ENCODE results near the gene PSAP. TPM values are rescaled to one million over a fixed set of nuclear protein-coding genes. Genes with fewer than 3 reads are reported as not detected.
"Not testable (repeated sequence)": the region's sequence is repeated elsewhere in the genome, so short reads cannot be mapped to it uniquely, and the experiment has no call there.

Gene PSAP
- total RNA-seq, 1 donor from 2014 or later = 1,672 TPM

DNA sequence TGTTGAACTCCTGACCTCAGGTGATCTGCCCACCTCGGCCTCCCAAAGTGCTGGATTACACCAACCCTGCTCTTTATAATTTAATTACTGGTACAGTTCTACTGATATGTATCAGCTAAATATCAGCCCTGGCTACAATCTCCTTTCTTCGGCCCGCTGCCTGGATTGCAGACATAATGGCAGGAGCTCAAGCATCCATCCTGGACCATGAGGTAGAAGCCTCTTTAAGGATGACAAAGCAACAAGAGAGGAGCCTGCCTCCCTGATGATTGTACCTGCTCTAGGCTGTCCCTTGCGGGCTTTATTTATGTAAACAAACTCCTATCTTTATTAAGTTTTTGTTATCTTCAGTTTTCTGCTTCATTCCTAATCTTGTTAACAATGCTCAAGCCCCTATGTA lies 5.6 kb upstream of the PSAP start:
- TF ChIP-seq, protein P1, sequence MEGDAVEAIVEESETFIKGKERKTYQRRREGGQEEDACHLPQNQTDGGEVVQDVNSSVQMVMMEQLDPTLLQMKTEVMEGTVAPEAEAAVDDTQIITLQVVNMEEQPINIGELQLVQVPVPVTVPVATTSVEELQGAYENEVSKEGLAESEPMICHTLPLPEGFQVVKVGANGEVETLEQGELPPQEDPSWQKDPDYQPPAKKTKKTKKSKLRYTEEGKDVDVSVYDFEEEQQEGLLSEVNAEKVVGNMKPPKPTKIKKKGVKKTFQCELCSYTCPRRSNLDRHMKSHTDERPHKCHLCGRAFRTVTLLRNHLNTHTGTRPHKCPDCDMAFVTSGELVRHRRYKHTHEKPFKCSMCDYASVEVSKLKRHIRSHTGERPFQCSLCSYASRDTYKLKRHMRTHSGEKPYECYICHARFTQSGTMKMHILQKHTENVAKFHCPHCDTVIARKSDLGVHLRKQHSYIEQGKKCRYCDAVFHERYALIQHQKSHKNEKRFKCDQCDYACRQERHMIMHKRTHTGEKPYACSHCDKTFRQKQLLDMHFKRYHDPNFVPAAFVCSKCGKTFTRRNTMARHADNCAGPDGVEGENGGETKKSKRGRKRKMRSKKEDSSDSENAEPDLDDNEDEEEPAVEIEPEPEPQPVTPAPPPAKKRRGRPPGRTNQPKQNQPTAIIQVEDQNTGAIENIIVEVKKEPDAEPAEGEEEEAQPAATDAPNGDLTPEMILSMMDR (IDR thresholded peaks at IDR 0.05; ENCODE audit: borderline replicate concordance) = no peak
- no peak for DNase-seq
- Histone ChIP-seq H3K4me1 (peaks cover 29% of the 10 kb centered on the region), H3K27ac (replicated peaks) (no peak overlapping the region), H3K36me3 (no peaks in the 10 kb centered on the region), H3K4me3 (no peak overlapping the region), H3K27me3 (ENCODE audit: low read depth) (no peaks in the 10 kb centered on the region), H3K9me3 (replicated peaks) (no peaks in the 10 kb centered on the region)
- intact Hi-C loops (cut with micrococcal nuclease) = no loop called here

GRCh38 chr10:71854031-71854430 lies 3.0 kb upstream of the PSAP start:
- H3K4me3 ChIP-seq = no peak overlapping the region
- intact Hi-C loops (cut with micrococcal nuclease) = no loop called here
- H3K9me3 ChIP-seq (replicated peaks) = no peaks in the 10 kb centered on the region
- DNase-seq = no peak
- no peak overlapping the region for H3K27ac ChIP-seq (replicated peaks)
- TF ChIP-seq, protein P1 (IDR thresholded peaks at IDR 0.05; ENCODE audit: borderline replicate concordance) = no peak
- H3K4me1 ChIP-seq = peaks cover 28% of the 10 kb centered on the region
- H3K36me3 ChIP-seq = no peaks in the 10 kb centered on the region
- H3K27me3 ChIP-seq (ENCODE audit: low read depth) = no peaks in the 10 kb centered on the region

DNA sequence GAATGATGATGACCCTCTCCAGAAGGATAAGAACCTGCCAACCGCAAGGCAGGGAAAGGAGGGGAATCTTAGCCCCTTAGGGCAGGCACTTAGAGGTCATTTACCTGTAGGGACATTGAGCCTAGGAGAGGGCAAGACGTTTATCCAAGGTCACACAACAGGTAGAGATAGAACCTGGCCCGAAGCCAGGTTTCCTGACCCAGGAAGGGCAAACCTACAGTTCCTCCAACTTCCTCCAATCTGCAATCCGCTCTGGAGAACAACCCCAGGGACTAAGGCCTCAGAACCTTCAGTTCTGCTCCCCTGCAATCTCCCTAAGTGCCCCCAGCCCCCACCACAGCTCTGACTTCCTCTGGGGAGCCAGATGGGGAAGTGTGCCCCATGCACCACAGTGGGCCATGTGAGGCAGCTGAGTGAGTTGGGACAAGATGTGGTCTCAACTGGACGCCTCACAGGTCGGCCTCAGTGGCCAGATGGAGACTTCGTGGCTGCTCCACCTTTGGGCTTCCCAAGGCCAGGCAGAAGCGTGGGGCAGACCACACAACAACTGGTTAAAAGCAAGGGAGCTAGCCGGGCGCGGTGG lies 1.4 kb upstream of the PSAP start:
- no peaks in the 10 kb centered on the region for H3K9me3 ChIP-seq (replicated peaks)
- H3K4me3 ChIP-seq = no peak overlapping the region
- H3K36me3 ChIP-seq = no peaks in the 10 kb centered on the region
- intact Hi-C loops (cut with micrococcal nuclease) = no loop called here
- peaks cover 44% of the 10 kb centered on the region for H3K4me1 ChIP-seq
- TF ChIP-seq, protein P1 (IDR thresholded peaks at IDR 0.05; ENCODE audit: borderline replicate concordance) = no peak
- DNase-seq = peak; percentile 51
- H3K27ac ChIP-seq (replicated peaks) = peak overlapping the region; percentile 99
- H3K27me3 ChIP-seq (ENCODE audit: low read depth) = no peaks in the 10 kb centered on the region

DNA sequence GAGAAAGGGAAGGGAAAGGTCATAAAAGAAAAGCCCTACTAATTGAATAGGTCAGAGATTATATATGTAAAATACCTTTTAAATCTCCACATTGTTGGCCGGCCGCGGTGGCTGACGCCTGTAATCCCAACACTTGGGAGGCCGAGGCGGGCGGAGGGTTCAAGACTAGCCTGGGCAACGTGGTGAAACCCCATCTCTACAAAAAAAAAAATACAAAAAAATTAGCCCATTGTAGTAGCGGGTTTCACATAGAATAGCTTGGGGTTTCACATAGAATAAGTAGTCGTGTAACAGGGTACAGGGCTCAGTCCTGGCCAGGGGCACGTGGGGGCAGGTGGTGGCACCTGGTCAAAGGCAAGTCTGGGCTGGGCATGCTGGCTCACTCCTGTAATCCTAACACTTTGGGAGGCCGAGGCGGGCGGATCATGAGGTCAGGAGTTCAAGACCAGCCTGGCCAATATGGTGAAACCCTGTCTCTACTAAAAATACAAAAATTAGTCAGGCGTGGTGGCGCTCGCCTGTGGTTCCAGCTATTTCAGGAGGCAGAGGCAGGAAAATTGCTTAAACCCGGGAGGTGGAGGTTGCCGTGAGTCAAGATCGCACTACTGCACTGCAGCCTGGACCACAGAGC lies 529 bp upstream of the PSAP start:
- Histone ChIP-seq H3K4me1 (peaks cover 52% of the 10 kb centered on the region), H3K4me3 (peak overlapping the region; percentile 99), H3K27ac (replicated peaks) (peak overlapping the region; percentile 99)
- H3K27me3 ChIP-seq (ENCODE audit: low read depth); DNase-seq; H3K9me3 ChIP-seq (replicated peaks); H3K36me3 ChIP-seq; intact Hi-C loops (cut with micrococcal nuclease): not testable (repeated sequence)

- no peak for DNase-seq
- no peaks in the 10 kb centered on the region for H3K27me3 ChIP-seq (ENCODE audit: low read depth)
- TF ChIP-seq, protein P1 (IDR thresholded peaks at IDR 0.05; ENCODE audit: borderline replicate concordance) = no peak
- peak overlapping the region; percentile 99 for H3K27ac ChIP-seq (replicated peaks)
- H3K9me3 ChIP-seq (replicated peaks) = no peaks in the 10 kb centered on the region
- H3K4me1 ChIP-seq = peaks cover 66% of the 10 kb centered on the region
- H3K4me3 ChIP-seq = peak overlapping the region; percentile 99
- intact Hi-C loops (cut with micrococcal nuclease) = no loop called here
- H3K36me3 ChIP-seq = no peaks in the 10 kb centered on the region
Measured at GRCh38 chr10:71850021-71850742, 869 bp downstream of the PSAP start.

- H3K9me3 ChIP-seq (replicated peaks) = no peaks in the 10 kb centered on the region
- H3K27me3 ChIP-seq (ENCODE audit: low read depth) = no peaks in the 10 kb centered on the region
- DNase-seq = no peak
- no peaks in the 10 kb centered on the region for H3K36me3 ChIP-seq
- peak overlapping the region; percentile 99 for H3K4me3 ChIP-seq
- TF ChIP-seq, protein P1 (IDR thresholded peaks at IDR 0.05; ENCODE audit: borderline replicate concordance) = no peak
- peaks cover 73% of the 10 kb centered on the region for H3K4me1 ChIP-seq
- intact Hi-C loops (cut with micrococcal nuclease) = no loop called here
- H3K27ac ChIP-seq (replicated peaks) = no peak overlapping the region
Measured at GRCh38 chr10:71849461-71849908, 1.6 kb downstream of the PSAP start.

Data from left ventricle myocardium inferior (tissue), 1 donor.